Testis (tissue), 2 donors: Measurements from ENCODE around the gene CCR7.

Source experiments
- POLR2A ChIP-seq: fragments of 450-650 bp; IDR thresholded peaks from one replicate; pipeline ENCODE4 v1.6.1; 2017; ENCODE audit warnings: antibody characterized with exemption, mild to moderate bottlenecking, moderate library complexity
- TF ChIP-seq, protein P1 (sequence below), 3 experiments: fragments of 450-650 bp in 2 of 3; fragments of 200-600 bp in 1 of 3; sonication (generic) in 1 of 3; IDR thresholded peaks; one replicate each; pipeline ENCODE4 v1.5.1; 2016 to 2019; ENCODE audit warnings: antibody characterized with exemption in 3 of 3, mild to moderate bottlenecking in 2 of 3, moderate library complexity in 1 of 3

- TF ChIP-seq, protein P1, sequence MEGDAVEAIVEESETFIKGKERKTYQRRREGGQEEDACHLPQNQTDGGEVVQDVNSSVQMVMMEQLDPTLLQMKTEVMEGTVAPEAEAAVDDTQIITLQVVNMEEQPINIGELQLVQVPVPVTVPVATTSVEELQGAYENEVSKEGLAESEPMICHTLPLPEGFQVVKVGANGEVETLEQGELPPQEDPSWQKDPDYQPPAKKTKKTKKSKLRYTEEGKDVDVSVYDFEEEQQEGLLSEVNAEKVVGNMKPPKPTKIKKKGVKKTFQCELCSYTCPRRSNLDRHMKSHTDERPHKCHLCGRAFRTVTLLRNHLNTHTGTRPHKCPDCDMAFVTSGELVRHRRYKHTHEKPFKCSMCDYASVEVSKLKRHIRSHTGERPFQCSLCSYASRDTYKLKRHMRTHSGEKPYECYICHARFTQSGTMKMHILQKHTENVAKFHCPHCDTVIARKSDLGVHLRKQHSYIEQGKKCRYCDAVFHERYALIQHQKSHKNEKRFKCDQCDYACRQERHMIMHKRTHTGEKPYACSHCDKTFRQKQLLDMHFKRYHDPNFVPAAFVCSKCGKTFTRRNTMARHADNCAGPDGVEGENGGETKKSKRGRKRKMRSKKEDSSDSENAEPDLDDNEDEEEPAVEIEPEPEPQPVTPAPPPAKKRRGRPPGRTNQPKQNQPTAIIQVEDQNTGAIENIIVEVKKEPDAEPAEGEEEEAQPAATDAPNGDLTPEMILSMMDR (IDR thresholded peaks at IDR 0.05), result no peak
- no peak for TF ChIP-seq POLR2A
These were observed 16.1 kb downstream of the CCR7 start for GRCh38 chr17:40548982-40549685.
